ENCODE results near the gene TBC1D7. TPM values are rescaled to one million over a fixed set of nuclear protein-coding genes. Genes with fewer than 3 reads are reported as not detected.

TBC1D7 gene
- total and polyA plus RNA-seq, 2 of the 4 experiments (the other 2 are of a cell fraction) = 14.3 to 22.6 TPM

- H3K9ac ChIP-seq (ENCODE audit: low read depth, low read length) = no peak overlapping the region
- 87% methylated on average over 4 of the region's 6 CpGs; no CpG with 5 or more reads in 1 of the 2 experiments for WGBS, 2 experiments (ENCODE audit: extremely low coverage in 2 of 2, insufficient read length in 1 of 2)
- no peak overlapping the region for H3K4ac ChIP-seq (ENCODE audit: low read depth, low read length)
- H2AK9ac ChIP-seq (replicated peaks; ENCODE audit: low read depth, low read length, poor library complexity) = no peak overlapping the region
- ATAC-seq (ENCODE audit: low read depth) = no peak
- H2BK5ac ChIP-seq (ENCODE audit: low read depth, low read length, poor library complexity, severe bottlenecking) = no peak overlapping the region
- no peak overlapping the region for H4K5ac ChIP-seq (ENCODE audit: low read depth, low read length)
- no peak overlapping the region for H3K14ac ChIP-seq (replicated peaks; ENCODE audit: low read depth, low read length)
- dilution Hi-C loops (cut with HindIII; ENCODE audit: low sequenced_read_pairs, unreplicated experiment) = no loop called here
- no peak overlapping the region for H2AFZ ChIP-seq (replicated peaks; ENCODE audit: low read length, poor library complexity)
- H3K18ac ChIP-seq (ENCODE audit: low read depth, low read length) = no peak overlapping the region
- no peaks in the 10 kb centered on the region for H3K27me3 ChIP-seq (ENCODE audit: control insufficient read depth, insufficient read depth, low read length)
- CTCF ChIA-PET = no interaction called here
- POLR2A ChIA-PET (ENCODE audit: unreplicated experiment) = no interaction called here
- H3K4me3 ChIP-seq (ENCODE audit: insufficient read depth, low read depth, low read length) = no peak overlapping the region
- in situ Hi-C loops (cut with MboI; ENCODE audit: low sequenced_read_pairs) = no loop called here
- H2BK20ac ChIP-seq (ENCODE audit: low read depth, low read length) = no peak overlapping the region
- DNase-seq = no peak
- no peak overlapping the region for H2BK120ac ChIP-seq (ENCODE audit: low read depth, low read length)
- no peaks in the 10 kb centered on the region for H4K20me1 ChIP-seq (ENCODE audit: insufficient read depth, low read length)
- H3K23ac ChIP-seq (ENCODE audit: low read depth, low read length) = no peak overlapping the region
- TF ChIP-seq ELK1 (IDR thresholded peaks at IDR 0.05; ENCODE audit: borderline replicate concordance, low read depth, low read length) (no peak), RFX5 (IDR thresholded peaks at IDR 0.05; ENCODE audit: low read depth, low read length) (no peak), MAFK (IDR thresholded peaks at IDR 0.05; ENCODE audit: low read depth, low read length) (no peak)
- H3K4me1 ChIP-seq (ENCODE audit: control insufficient read depth, insufficient read depth, low read length) = peaks cover 10% of the 10 kb centered on the region
- H2BK15ac ChIP-seq (ENCODE audit: low read depth, low read length) = no peak overlapping the region
- peaks cover 8% of the 10 kb centered on the region for H3K9me1 ChIP-seq (ENCODE audit: insufficient read depth, low read length)
- no peaks in the 10 kb centered on the region for H3K9me3 ChIP-seq (ENCODE audit: control insufficient read depth, insufficient read depth, low read length)
- peaks cover 6 to 11% of the 10 kb centered on the region in 2 experiments; a peak in 2 of 4 replicates for H3K79me1 ChIP-seq (ENCODE audit: low read depth in 1 of 2, low read length in 2 of 2)
- H4K91ac ChIP-seq (ENCODE audit: insufficient read depth, low read depth, low read length) = no peak overlapping the region
- H3K36me3 ChIP-seq (ENCODE audit: control insufficient read depth, insufficient read depth, low read length) = peaks cover 11% of the 10 kb centered on the region; the same call in 1 of the 2 replicates
- BruUV-seq (replicated peaks) = no TSS peak
- H3K56ac ChIP-seq (ENCODE audit: extremely low read depth, insufficient read depth, low read length) = no peak overlapping the region
- H3K27ac ChIP-seq (ENCODE audit: insufficient read depth, low read length) = no peak overlapping the region
- intact Hi-C loops (cut with micrococcal nuclease) = no loop called here
- no peak overlapping the region for H3K4me2 ChIP-seq (ENCODE audit: low read depth, low read length)
- H2AK5ac ChIP-seq (ENCODE audit: low read depth, low read length) = no peak overlapping the region
- no peak overlapping the region for H4K8ac ChIP-seq (ENCODE audit: low read depth in 2 of 2, low read length in 2 of 2)
Measured at GRCh38 chr6:13299918-13300317, 28.4 kb downstream of the TBC1D7 start.
